ENCODE data around the gene TASP1. TPM values are rescaled to one million over a fixed set of nuclear protein-coding genes. Genes with fewer than 3 reads are reported as not detected.

TASP1 gene
- polyA plus RNA-seq, 3 donors, result 2.3 to 3.3 (median 2.6) TPM

DNA sequence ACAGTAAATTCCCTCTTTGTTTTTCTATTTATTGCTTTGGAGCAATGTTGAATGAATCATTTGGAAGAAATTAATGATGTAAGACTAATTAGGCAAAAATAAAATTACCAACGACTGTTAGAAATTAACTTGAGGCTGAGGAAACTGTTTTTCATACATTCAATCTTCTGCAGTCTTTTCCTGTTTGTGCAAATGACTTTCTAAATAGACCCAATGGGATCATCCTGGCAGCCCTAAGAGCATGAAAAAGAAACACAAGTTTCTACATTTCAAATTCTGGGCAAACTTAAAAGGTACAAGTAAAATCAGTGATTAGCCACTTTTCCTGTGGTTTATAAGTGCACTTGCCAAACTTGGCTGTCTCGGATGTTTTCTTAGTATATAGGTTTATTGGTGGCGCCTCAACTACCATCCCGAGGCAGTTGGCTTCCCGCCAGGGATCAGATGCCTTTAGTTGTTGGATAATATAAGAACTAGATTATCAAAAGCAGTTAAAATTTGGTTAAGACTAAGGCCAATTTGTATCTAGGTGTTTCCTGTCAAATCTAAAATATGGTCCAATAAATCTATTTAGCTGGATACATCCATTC is 236.5 kb downstream of the TASP1 start:
- H3K4me2 ChIP-seq (replicated peaks; ENCODE audit: extremely low read depth, low read length, poor library complexity, severe bottlenecking), result no peak overlapping the region
- TF ChIP-seq, protein P1, sequence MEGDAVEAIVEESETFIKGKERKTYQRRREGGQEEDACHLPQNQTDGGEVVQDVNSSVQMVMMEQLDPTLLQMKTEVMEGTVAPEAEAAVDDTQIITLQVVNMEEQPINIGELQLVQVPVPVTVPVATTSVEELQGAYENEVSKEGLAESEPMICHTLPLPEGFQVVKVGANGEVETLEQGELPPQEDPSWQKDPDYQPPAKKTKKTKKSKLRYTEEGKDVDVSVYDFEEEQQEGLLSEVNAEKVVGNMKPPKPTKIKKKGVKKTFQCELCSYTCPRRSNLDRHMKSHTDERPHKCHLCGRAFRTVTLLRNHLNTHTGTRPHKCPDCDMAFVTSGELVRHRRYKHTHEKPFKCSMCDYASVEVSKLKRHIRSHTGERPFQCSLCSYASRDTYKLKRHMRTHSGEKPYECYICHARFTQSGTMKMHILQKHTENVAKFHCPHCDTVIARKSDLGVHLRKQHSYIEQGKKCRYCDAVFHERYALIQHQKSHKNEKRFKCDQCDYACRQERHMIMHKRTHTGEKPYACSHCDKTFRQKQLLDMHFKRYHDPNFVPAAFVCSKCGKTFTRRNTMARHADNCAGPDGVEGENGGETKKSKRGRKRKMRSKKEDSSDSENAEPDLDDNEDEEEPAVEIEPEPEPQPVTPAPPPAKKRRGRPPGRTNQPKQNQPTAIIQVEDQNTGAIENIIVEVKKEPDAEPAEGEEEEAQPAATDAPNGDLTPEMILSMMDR (IDR thresholded peaks at IDR 0.05), result no peak
- H2AFZ ChIP-seq (ENCODE audit: insufficient read depth, low read depth, low read length, poor library complexity, severe bottlenecking), result no peak overlapping the region
- H3K9me3 ChIP-seq (replicated peaks in 1 of 2; ENCODE audit: control insufficient read depth in 1 of 2, insufficient read depth in 1 of 2, low read length in 2 of 2), result no peaks in the 10 kb centered on the region
- no peaks in the 10 kb centered on the region for H3K79me2 ChIP-seq (ENCODE audit: insufficient read depth, low read length)
- H4K20me1 ChIP-seq (ENCODE audit: insufficient read depth, low read length), result no peaks in the 10 kb centered on the region
- Mint-ChIP-seq H3K4me3 (no peak overlapping the region), H3K36me3 (no peaks in the 10 kb centered on the region), H3K27ac (no peak overlapping the region), H3K9me3 (peaks cover 0 to 7% (median 0%) of the 10 kb centered on the region in 7 donors), H3K4me1 (no peaks in the 10 kb centered on the region), H3K27me3 (ENCODE audit: low read depth in 3 of 3) (peaks cover 0 to 1% (median 0%) of the 10 kb centered on the region in 3 donors)
- intact Hi-C loops (cut with micrococcal nuclease), result no loop called here
- H3K36me3 ChIP-seq (replicated peaks in 1 of 2; ENCODE audit: control insufficient read depth in 1 of 2, insufficient read depth in 2 of 2, low read length in 2 of 2), result no peaks in the 10 kb centered on the region
- DNase-seq, result no peak
- H3K4me3 ChIP-seq (replicated peaks in 1 of 3; ENCODE audit: low read depth in 2 of 3, low read length in 3 of 3), result no peak overlapping the region
- H3K4me1 ChIP-seq (ENCODE audit: control insufficient read depth in 1 of 2, insufficient read depth in 2 of 2, low read length in 2 of 2), result no peaks in the 10 kb centered on the region
- H3K27me3 ChIP-seq (ENCODE audit: control insufficient read depth in 2 of 2, insufficient read depth in 2 of 2, low read length in 2 of 2), result no peaks in the 10 kb centered on the region
- WGBS (ENCODE audit: insufficient coverage), result no CpG with 5 or more reads among the region's 5 CpGs
- H3K9ac ChIP-seq (ENCODE audit: insufficient read depth, low read length, poor library complexity, severe bottlenecking), result no peak overlapping the region
- no peak overlapping the region for H3K27ac ChIP-seq (ENCODE audit: low read depth in 1 of 2, low read length in 2 of 2)

DNA sequence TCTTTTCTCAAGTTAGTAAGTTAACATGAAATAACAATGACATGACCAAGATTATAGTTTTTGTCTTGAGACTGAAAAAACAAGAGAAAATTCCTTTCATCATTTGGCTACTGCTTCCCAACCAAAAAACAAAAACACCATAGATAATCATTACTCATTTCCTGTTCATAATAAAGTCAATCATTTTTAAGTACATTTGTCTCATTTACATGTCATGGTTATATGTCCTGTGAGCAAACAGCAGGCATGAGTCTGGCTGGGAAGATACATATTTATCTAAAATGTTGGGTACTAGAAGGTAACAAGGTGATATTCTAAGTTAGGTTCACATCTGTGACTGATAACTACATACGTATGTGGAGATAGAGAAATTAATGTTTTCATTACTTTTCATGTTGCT is 237.1 kb downstream of the TASP1 start:
- Histone ChIP-seq H3K27me3 (ENCODE audit: control insufficient read depth in 2 of 2, insufficient read depth in 2 of 2, low read length in 2 of 2) (no peaks in the 10 kb centered on the region), H3K4me3 (replicated peaks in 1 of 3; ENCODE audit: low read depth in 2 of 3, low read length in 3 of 3) (no peak overlapping the region), H3K4me2 (replicated peaks; ENCODE audit: extremely low read depth, low read length, poor library complexity, severe bottlenecking) (no peak overlapping the region), H3K9ac (ENCODE audit: insufficient read depth, low read length, poor library complexity, severe bottlenecking) (no peak overlapping the region), H4K20me1 (ENCODE audit: insufficient read depth, low read length) (no peaks in the 10 kb centered on the region), H3K4me1 (ENCODE audit: control insufficient read depth in 1 of 2, insufficient read depth in 2 of 2, low read length in 2 of 2) (no peaks in the 10 kb centered on the region), H2AFZ (ENCODE audit: insufficient read depth, low read depth, low read length, poor library complexity, severe bottlenecking) (no peak overlapping the region), H3K9me3 (replicated peaks in 1 of 2; ENCODE audit: control insufficient read depth in 1 of 2, insufficient read depth in 1 of 2, low read length in 2 of 2) (no peaks in the 10 kb centered on the region), H3K79me2 (ENCODE audit: insufficient read depth, low read length) (no peaks in the 10 kb centered on the region), H3K27ac (ENCODE audit: low read depth in 1 of 2, low read length in 2 of 2) (no peak overlapping the region), H3K36me3 (replicated peaks in 1 of 2; ENCODE audit: control insufficient read depth in 1 of 2, insufficient read depth in 2 of 2, low read length in 2 of 2) (no peaks in the 10 kb centered on the region)
- Mint-ChIP-seq H3K9me3 (peaks cover 0 to 7% (median 0%) of the 10 kb centered on the region in 7 donors), H3K4me1 (no peaks in the 10 kb centered on the region), H3K4me3 (no peak overlapping the region), H3K27ac (no peak overlapping the region), H3K36me3 (no peaks in the 10 kb centered on the region), H3K27me3 (ENCODE audit: low read depth in 3 of 3) (peaks cover 0 to 1% (median 0%) of the 10 kb centered on the region in 3 donors)
- WGBS (ENCODE audit: insufficient coverage), result no CpG with 5 or more reads among the region's 1 CpG
- TF ChIP-seq, protein P1 (IDR thresholded peaks at IDR 0.05), result no peak
- intact Hi-C loops (cut with micrococcal nuclease), result no loop called here
- DNase-seq, result no peak
